GM18508 (cell line): ENCODE results near the gene OAS3.
"Not testable (repeated sequence)": the region's sequence is repeated elsewhere in the genome, so short reads cannot be mapped to it uniquely, and the experiment has no call there.

Experiments
- ATAC-seq: cut with Tn5 transposase; IDR thresholded peaks from one replicate; pipeline ENCODE4 v1.9.1; 2021; ENCODE audit warnings: moderate number of reproducible peaks; ENCODE audit not compliant: insufficient read depth, unreplicated experiment

OAS3 gene, protein sequence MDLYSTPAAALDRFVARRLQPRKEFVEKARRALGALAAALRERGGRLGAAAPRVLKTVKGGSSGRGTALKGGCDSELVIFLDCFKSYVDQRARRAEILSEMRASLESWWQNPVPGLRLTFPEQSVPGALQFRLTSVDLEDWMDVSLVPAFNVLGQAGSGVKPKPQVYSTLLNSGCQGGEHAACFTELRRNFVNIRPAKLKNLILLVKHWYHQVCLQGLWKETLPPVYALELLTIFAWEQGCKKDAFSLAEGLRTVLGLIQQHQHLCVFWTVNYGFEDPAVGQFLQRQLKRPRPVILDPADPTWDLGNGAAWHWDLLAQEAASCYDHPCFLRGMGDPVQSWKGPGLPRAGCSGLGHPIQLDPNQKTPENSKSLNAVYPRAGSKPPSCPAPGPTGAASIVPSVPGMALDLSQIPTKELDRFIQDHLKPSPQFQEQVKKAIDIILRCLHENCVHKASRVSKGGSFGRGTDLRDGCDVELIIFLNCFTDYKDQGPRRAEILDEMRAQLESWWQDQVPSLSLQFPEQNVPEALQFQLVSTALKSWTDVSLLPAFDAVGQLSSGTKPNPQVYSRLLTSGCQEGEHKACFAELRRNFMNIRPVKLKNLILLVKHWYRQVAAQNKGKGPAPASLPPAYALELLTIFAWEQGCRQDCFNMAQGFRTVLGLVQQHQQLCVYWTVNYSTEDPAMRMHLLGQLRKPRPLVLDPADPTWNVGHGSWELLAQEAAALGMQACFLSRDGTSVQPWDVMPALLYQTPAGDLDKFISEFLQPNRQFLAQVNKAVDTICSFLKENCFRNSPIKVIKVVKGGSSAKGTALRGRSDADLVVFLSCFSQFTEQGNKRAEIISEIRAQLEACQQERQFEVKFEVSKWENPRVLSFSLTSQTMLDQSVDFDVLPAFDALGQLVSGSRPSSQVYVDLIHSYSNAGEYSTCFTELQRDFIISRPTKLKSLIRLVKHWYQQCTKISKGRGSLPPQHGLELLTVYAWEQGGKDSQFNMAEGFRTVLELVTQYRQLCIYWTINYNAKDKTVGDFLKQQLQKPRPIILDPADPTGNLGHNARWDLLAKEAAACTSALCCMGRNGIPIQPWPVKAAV

DNA sequence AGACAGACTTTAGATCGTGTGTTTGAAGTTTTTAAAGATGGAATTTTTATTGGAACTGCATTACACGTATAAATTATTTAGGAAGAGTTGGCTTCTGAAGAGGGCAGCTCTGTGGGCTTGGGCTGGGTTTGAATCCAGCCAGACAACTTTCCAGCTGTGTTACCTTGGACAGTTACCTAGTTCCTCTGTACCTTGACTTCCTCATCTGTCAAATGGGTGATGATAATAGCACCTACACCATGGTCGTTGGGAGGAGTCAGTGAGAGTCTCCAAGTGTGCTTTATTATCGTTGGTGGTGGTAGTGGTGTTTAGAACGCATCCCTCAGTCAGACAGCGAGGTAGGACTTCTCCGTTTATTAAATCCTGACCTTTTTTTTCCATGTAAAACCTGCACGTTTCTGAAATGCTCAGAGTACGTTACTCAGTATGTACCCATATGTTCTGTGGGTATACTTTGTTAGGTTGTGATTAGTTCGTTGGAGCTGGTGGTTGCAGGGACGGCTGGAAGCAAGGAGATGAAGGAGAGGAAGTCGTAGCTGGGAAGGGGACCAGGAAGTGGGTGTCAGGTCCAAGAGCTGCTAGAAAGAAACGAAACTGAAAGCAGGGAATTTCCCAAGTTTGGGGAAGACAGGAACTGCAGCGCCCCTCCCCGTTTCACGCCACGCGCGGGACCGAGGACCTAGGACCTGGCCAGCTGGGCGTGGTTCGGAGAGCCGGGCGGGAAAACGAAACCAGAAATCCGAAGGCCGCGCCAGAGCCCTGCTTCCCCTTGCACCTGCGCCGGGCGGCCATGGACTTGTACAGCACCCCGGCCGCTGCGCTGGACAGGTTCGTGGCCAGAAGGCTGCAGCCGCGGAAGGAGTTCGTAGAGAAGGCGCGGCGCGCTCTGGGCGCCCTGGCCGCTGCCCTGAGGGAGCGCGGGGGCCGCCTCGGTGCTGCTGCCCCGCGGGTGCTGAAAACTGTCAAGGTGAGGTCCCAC, at the start of gene OAS3:
Gene OAS3 (plus strand): TSS at position 734 of the 979 bp plus-strand sequence. CDS start 57 bp downstream, at position 791.
- no peak for ATAC-seq

DNA sequence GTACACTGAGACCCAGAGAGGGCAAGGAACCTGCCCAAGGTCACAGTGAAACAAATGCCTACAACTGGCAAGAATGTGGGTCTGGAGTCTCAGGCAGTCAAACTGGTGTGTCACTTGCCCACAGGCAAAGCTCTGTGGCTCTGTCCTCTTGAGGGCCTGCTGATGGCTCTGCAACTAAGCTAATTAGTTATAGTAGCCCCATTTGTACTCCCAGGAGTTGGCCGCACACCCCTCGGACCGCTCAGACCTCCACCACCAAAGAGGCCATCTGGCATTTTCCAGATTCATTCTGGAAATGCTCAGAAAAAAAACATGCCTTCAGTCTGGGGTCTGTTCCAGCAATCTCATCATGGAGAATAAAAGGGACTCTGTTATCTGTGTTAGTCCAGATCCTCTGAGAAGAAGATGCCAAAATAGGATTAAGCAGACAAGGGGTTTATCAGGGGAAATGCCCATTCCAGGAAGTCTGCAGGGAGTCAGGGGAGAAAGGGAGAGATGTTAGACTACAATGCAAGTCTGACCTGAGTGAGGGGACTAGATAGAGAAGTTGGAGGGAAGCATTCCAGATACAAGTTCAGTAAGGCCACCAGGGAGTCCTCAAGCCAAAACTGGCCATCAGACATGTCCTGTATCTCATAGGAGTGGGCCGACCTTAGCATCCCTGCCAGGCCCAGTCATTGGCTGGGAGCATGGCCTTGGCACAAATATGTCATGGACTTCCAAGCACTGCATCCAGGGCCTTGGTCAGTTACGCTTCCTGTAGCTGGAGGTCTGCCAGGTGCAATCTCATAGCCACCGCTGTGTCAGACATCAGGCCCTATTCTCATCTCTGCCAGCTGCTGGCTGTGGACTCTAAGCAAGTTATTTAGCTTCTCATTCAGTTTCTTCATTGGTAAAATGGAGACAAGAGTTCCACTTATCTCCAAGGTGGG, 46.9 kb upstream of the OAS3 start:
- no peak for ATAC-seq

DNA sequence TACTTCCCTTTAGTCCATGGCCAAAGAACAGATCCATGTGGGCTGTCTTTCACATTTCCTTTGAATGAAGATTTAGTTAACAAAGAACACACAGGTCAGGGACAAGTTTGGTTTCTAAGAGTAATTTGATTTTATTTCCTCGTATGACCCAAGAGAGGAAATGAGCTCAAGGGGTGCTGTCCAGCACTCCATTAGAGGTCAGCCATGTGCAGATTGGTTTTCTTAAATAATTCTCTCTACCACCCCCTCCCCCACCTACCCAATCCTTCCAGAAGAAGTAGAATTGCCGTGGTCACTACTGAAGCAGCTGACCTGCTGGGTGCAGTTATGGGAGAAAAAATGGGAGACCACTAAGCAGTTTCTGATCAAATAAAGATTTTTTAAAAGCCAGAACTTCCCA, 45.4 kb upstream of the OAS3 start:
- ATAC-seq: no peak

- no peak for ATAC-seq
These were observed 44.1 kb upstream of the OAS3 start for GRCh38 chr12:112894128-112894527.

DNA sequence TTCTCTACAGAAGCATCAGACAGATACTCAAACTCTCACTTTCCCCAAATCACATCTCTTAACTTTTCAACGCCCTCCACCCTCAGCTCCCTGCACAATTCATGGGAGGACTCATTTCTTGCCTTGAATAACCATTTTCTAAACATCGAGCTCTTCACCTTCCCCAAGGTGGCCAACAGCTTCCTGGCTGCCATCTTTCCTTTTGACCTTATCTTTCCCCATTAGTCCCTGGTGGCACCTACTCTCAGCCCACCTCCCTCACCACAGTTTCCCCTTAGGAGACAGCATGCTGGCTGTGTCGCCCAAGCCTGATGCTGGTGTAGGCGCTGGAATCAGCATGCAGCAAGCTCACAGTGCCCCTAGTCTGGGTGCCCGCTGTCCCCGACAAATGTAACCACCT, 39.9 kb upstream of the OAS3 start:
- no peak for ATAC-seq

- no peak for ATAC-seq
These were observed 37.8 kb upstream of the OAS3 start for GRCh38 chr12:112900298-112901145.

DNA sequence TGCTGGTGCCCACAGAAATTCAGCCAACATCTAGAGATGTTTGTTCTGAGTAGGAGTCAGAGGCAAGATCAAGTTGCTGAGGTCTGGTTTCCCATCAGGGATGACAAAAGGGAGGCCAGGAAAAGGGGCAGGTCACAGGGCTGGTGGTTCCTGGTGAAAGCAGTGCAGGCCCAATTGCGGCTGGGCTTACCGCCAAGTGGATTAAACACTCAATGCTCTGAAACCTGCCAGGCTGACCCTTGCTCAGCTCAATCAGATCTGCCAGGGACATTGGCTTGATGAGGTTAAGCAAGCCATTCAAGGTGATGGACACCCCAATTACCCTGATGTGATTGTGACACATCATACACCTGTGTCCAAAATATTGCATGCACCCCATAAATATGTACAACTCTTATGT, 37.0 kb upstream of the OAS3 start:
- ATAC-seq: no peak

DNA sequence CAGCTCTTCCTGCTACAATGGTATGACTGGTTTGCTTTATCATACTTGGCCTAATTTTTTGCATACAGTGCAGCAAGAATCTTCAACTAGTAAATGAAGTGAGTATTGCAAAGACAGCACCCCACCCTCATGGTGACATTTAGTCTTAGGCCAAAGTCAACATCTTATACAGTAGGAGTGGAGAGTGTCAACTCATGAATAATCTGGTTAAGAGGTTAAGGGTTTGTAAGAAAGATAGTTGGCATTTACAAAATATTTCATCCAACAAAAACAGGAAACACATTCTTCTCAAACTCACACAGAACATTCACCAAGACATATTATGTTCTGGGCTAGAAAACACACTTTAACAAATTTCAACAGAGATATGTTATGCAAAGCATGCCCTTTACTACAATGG, 33.7 kb upstream of the OAS3 start:
- ATAC-seq: no peak

GRCh38 chr12:112905451-112906089, 32.7 kb upstream of the OAS3 start:
- ATAC-seq: no peak

- peak; percentile 38 for ATAC-seq
These were observed 31.4 kb upstream of the OAS3 start, which contains the start of gene OAS1 for GRCh38 chr12:112906712-112907414. Gene OAS1 (plus strand): TSS chr12:112906962. CDS start chr12:112907040, 78 bp downstream.

- ATAC-seq: no peak
These were observed 30.7 kb upstream of the OAS3 start for GRCh38 chr12:112907415-112908157.

GRCh38 chr12:112908548-112908947, 29.7 kb upstream of the OAS3 start:
- no peak for ATAC-seq

- ATAC-seq: no peak
These were observed 28.6 kb upstream of the OAS3 start for GRCh38 chr12:112909693-112910092.

DNA sequence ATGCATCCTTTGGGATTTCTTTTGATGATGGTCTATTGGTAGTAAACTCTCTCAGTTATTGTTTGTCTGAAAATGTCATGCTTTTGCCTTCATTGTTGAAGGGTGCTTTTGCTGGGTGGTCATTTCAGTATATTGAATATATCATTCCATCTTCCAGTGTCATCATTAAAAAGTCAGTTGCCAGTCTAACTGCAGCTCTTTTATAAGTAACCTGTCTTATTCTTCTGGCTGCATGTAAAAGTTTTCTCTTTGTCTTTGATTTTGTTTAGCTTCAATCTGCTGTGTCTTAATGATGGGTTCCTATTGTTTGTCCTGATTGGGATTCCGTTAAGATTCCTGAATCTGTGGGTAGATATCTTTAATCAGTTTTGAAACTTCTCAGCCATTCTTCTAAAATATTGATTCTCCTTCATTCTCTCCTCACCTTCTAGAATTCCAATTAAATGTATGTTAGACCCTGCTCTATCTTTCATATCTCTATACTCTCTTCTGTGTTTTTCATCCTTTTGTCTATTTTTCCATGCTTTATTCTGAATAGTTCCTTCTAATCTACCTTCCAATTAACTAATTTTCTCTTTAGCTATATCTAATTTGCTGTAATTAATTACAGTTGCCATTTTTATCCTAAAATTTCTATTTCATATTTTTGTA, 25.1 kb upstream of the OAS3 start:
- ATAC-seq: no peak

GRCh38 chr12:112913888-112914287, 24.4 kb upstream of the OAS3 start:
- not testable (repeated sequence) for ATAC-seq
